ENCODE measurements around the gene APBB2. TPM values are rescaled to one million over a fixed set of nuclear protein-coding genes. Genes with fewer than 3 reads are reported as not detected.

Gene APBB2
- total RNA-seq, 4 donors from 2014 or later, result 66.3 to 133 (median 90.2) TPM

DNA sequence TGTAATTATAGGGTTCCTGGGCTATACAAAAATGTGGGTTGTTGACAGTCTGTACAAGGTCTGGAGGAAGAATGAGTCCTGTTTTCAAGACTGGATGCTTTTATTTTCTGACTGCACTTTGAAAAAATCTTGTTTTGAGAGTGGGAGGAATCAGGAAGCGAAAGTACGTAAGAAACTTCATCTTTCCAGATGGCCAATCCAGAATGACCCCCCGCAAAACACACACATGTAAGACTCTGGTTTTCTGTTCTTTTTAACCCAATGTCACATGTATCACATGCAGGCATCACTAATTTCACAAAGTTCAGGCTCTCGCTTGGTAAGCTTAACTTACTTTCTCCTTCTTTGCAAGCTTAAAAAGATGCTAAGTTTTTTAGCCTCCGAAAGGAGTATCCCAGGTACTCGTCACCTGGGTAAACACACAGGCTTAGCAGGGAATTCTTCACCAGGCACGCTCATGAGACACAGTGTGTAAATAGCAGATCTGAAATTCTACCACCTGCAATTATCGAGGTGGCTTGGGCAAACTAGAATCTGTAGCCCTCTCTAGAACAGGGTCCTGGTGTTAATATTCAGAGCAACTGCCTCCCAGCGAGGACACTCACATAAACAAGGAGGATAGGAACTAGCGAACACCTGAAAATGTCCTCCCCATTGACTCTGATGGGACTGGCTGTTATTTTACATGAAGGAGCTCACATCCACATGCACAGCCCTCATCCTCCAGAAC is 373.9 kb downstream of the APBB2 start:
- WGBS, 2 donors (ENCODE audit: low coverage in 1 of 2), result 82 to 87% methylated on average over 8 to 9 of the region's 10 CpGs
- TF ChIP-seq POLR2AphosphoS5 (IDR thresholded peaks at IDR 0.05) (no peak), POLR2A (IDR thresholded peaks at IDR 0.05) (no peak), EP300 (IDR thresholded peaks at IDR 0.05) (no peak)
- TF ChIP-seq, protein P1, sequence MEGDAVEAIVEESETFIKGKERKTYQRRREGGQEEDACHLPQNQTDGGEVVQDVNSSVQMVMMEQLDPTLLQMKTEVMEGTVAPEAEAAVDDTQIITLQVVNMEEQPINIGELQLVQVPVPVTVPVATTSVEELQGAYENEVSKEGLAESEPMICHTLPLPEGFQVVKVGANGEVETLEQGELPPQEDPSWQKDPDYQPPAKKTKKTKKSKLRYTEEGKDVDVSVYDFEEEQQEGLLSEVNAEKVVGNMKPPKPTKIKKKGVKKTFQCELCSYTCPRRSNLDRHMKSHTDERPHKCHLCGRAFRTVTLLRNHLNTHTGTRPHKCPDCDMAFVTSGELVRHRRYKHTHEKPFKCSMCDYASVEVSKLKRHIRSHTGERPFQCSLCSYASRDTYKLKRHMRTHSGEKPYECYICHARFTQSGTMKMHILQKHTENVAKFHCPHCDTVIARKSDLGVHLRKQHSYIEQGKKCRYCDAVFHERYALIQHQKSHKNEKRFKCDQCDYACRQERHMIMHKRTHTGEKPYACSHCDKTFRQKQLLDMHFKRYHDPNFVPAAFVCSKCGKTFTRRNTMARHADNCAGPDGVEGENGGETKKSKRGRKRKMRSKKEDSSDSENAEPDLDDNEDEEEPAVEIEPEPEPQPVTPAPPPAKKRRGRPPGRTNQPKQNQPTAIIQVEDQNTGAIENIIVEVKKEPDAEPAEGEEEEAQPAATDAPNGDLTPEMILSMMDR (IDR thresholded peaks at IDR 0.05), result no peak
- no peak for ATAC-seq
- H3K36me3 ChIP-seq, result peaks cover 0 to 20% of the 10 kb centered on the region in 2 donors
- no peak overlapping the region for H3K27ac ChIP-seq
- peaks cover 0 to 11% (median 0%) of the 10 kb centered on the region in 3 donors for H3K4me1 ChIP-seq
- H3K9me3 ChIP-seq, result no peaks in the 10 kb centered on the region
- no peaks in the 10 kb centered on the region for H3K27me3 ChIP-seq
- no peak overlapping the region for H3K4me3 ChIP-seq

DNA sequence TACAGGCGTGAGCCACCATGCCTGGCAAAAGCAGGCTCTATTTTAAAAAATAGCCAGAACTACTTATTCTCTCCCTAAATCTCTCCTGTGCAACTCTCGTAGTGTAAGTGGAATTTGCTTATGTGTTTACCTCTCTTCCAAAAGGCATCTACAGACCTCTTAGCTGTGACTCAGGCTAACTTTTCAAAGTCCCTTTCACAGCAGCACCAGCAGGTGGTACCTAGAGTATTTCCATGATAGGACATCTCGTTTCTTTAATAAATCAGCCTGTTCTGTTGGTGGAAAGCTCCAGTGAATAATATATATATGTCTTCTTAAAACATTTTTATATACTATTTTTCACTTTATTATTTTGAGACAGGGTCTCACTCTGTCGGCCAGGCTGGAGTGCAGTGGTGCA is 375.6 kb downstream of the APBB2 start:
- ATAC-seq, result no peak
- H3K4me3 ChIP-seq, result no peak overlapping the region

DNA sequence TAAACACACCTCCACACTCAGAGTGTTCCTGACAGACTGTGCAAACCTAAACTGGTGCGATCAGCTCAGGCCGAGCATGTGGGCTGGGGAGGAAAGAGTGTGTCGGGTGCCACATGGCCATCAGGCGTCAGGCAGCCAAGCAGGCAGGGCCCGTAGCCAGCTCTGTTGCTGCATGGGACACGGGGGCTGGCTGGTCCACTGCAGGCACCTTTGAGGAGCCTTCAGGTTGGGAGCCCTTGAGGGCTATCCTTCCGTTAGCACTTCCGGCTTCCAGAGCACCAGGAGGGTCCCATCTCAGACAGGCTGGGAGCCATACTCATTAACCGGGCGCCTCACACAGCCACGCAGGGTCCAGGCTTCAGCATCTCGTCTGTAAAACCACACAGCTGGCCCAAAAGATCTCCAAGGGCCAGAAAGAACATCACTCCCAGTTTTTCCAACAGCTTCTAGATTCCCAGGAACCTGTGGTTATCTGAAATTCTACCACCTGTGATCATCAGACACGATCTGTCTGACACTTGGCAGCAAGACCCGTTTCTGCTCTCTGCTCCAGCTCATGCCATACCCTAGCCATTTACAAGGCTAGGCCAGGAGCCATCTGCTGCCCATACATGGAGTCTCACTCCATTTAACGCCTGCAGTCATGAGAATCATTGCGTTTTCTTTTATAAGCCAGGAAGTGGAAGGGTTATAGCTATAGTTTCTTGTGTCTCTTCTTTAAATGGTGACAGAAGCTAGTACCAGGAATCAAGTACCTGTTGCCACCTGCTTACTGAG is 377.1 kb downstream of the APBB2 start:
- Histone ChIP-seq H3K4me3 (no peak overlapping the region), H3K36me3 (peaks cover 0 to 50% of the 10 kb centered on the region in 2 donors), H3K4me1 (no peaks in the 10 kb centered on the region), H3K9me3 (no peaks in the 10 kb centered on the region), H3K27me3 (no peaks in the 10 kb centered on the region), H3K27ac (no peak overlapping the region)
- 39 to 64% methylated on average over 3 to 10 of the region's 16 CpGs for WGBS, 2 donors (ENCODE audit: low coverage in 1 of 2)
- TF ChIP-seq, protein P1 (IDR thresholded peaks at IDR 0.05), result no peak
- TF ChIP-seq POLR2A (IDR thresholded peaks at IDR 0.05) (no peak), EP300 (IDR thresholded peaks at IDR 0.05) (no peak), POLR2AphosphoS5 (IDR thresholded peaks at IDR 0.05) (no peak)
- ATAC-seq, result no peak

More for the DNA sequence above, 375.6 kb downstream of the APBB2 start:
- Histone ChIP-seq H3K27me3 (no peaks in the 10 kb centered on the region), H3K27ac (no peak overlapping the region), H3K4me1 (no peaks in the 10 kb centered on the region), H3K36me3 (peaks cover 0 to 36% of the 10 kb centered on the region in 2 donors), H3K9me3 (no peaks in the 10 kb centered on the region)
- TF ChIP-seq POLR2A (IDR thresholded peaks at IDR 0.05) (no peak), EP300 (IDR thresholded peaks at IDR 0.05) (no peak), POLR2AphosphoS5 (IDR thresholded peaks at IDR 0.05) (no peak)
- TF ChIP-seq, protein P1 (IDR thresholded peaks at IDR 0.05), result no peak
- WGBS, 2 donors (ENCODE audit: low coverage in 1 of 2), result 87% methylated on average over 3 to 4 of the region's 4 CpGs

DNA sequence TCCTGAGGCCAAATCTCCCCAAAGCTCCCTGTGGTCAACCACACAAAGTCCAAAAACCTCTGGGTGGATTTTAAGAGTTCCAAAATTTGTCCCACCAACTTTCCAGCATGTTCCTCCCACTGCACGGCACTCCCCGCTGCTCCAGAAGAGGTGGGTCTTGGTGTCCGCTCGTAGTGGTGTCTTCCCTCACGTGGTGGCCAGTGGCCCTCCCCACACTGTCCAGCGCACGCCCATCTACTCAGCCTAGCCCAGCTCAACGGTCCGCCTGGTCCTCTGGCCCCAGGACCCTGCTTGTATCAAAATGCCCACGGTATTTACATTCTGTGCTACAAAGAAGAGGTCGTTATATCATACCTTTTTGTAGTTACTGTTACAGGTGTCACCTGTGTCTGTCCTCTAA is 381.1 kb downstream of the APBB2 start:
- TF ChIP-seq POLR2A (IDR thresholded peaks at IDR 0.05) (no peak), EP300 (IDR thresholded peaks at IDR 0.05) (no peak), POLR2AphosphoS5 (IDR thresholded peaks at IDR 0.05) (no peak)
- TF ChIP-seq, protein P1 (IDR thresholded peaks at IDR 0.05), result no peak
- 96 to 100% methylated on average over 8 of the region's 11 CpGs for WGBS, 2 donors (ENCODE audit: low coverage in 1 of 2)
- Histone ChIP-seq H3K4me1 (no peaks in the 10 kb centered on the region), H3K4me3 (no peak overlapping the region), H3K36me3 (peaks cover 0 to 87% of the 10 kb centered on the region in 2 donors), H3K9me3 (no peaks in the 10 kb centered on the region), H3K27me3 (no peaks in the 10 kb centered on the region), H3K27ac (no peak overlapping the region)
- ATAC-seq, result no peak

Measured in gastroesophageal sphincter (tissue), 4 donors.